ENCODE data around the gene COL4A2.

GRCh38 chr13:110465696-110466095 is 158.6 kb downstream of the COL4A2 start:
- TF ChIP-seq CTCF (conservative IDR thresholded peaks at IDR 0.05; ENCODE audit: low read length): no peak
- no peak for TF ChIP-seq EZH2phosphoT487 (IDR thresholded peaks at IDR 0.05; ENCODE audit: borderline replicate concordance)
